Fibroblast of lung (primary cell): ENCODE measurements around the gene ARHGAP44.

Experiments
- EZH2 ChIP-seq: IDR thresholded peaks from 2 replicates; pipeline ENCODE4 v1.5.1; 2012; ENCODE audit warnings: low read length, control low read depth, mild to moderate bottlenecking; ENCODE audit errors: missing control alignments
- TF ChIP-seq, protein P1 (sequence below), 2 donors: IDR thresholded peaks in 1 of 2; conservative IDR thresholded peaks in 1 of 2; 1 replicate in 1 of 2; 2 replicates in 1 of 2; pipeline ENCODE4 v1.5.1; 2011 to 2012; ENCODE audit warnings: low read length in 2 of 2, control low read depth in 1 of 2, inconsistent platforms in 1 of 2, low read depth in 1 of 2, mild to moderate bottlenecking in 1 of 2

DNA sequence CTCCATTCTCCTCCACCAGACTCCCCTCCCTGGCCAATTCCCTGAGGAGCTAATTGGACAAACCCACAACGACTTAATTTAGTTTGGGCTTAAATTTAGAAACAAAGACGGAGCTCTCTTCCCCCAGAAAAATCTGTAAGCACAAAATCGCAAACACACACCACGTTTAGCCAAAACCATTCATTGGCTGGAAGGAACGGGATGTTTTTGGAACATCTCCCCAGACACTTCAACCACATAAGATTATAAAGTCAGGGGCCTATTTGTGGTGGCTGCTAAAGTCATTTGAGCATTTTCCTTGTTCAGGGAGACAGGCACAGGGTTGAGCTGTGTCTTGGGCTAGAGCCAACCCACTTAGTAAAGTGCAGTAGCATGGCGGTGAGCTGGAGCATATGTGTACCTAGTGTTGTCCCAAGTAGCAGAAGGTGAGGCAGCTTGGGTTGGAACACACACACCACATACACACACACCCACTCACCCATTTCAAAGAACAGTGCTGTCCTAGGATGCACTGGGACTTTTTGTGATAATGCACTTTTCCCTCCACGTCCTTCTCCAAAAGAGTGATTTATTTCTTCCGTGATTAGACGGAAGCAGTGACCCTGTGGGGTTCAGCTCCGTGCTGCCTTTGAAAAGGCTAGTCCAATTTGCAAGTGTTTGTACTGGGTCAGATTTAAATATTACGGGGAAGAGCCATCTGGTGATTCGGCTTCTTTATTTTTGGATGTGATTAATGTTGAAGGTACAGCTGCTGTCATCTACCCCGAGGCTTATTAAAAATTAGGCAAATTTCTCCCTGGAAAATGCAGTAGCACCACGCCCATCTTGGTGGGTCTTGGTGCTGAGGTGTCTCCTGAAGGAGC lies 196.4 kb downstream of the ARHGAP44 start:
- TF ChIP-seq, protein P1, sequence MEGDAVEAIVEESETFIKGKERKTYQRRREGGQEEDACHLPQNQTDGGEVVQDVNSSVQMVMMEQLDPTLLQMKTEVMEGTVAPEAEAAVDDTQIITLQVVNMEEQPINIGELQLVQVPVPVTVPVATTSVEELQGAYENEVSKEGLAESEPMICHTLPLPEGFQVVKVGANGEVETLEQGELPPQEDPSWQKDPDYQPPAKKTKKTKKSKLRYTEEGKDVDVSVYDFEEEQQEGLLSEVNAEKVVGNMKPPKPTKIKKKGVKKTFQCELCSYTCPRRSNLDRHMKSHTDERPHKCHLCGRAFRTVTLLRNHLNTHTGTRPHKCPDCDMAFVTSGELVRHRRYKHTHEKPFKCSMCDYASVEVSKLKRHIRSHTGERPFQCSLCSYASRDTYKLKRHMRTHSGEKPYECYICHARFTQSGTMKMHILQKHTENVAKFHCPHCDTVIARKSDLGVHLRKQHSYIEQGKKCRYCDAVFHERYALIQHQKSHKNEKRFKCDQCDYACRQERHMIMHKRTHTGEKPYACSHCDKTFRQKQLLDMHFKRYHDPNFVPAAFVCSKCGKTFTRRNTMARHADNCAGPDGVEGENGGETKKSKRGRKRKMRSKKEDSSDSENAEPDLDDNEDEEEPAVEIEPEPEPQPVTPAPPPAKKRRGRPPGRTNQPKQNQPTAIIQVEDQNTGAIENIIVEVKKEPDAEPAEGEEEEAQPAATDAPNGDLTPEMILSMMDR (conservative IDR thresholded peaks at IDR 0.05 in 1 of 2, IDR thresholded peaks at IDR 0.05 in 1 of 2; ENCODE audit: low read depth in 1 of 2, low read length in 2 of 2): no peak
- TF ChIP-seq EZH2: no peak
